Cardiac septum (tissue), 1 donor: Measurements from ENCODE around the gene OR4D9. TPM values are rescaled to one million over a fixed set of nuclear protein-coding genes. Genes with fewer than 3 reads are reported as not detected.

Source experiments
- DNase-seq: peaks from one replicate; pipeline ENCODE4 v3.0.0-alpha.2; 2020; ENCODE audit warnings: low spot score
- intact Hi-C: fragments of 100-400 bp; cut with DNase I; formaldehyde crosslinking; loops from one replicate; pipeline ENCODE4 v1.14.0; 2022
- total RNA-seq: library from RNA; stranded (reverse); fragmentation: NEBNext Ultra II Directional; extraction: Animal tissue kit (Norgen Biotek cat#: 25700); gene quantifications from one replicate; pipeline ENCODE4 v1.2.1, GENCODE V29; 2021
- donor health status: DM: no; HTN: no; CAD: no.

The OR4D9 gene
- total RNA-seq, 1 donor from 2014 or later: not detected

- no peak for DNase-seq
- intact Hi-C loops: no loop called here
Measured at GRCh38 chr11:59548309-59548656, 36.9 kb downstream of the OR4D9 start.

- intact Hi-C loops: loop anchor here (10.0 kb wide), 1 partner anchor 204 kb away; the partner anchor contains the start of gene STX3
- DNase-seq: peak; percentile 84
Measured at GRCh38 chr11:59550368-59550841, 39.1 kb downstream of the OR4D9 start.

GRCh38 chr11:59550842-59551658 lies 39.7 kb downstream of the OR4D9 start:
- intact Hi-C loops: loop anchor here (10.0 kb wide), 1 partner anchor 204 kb away; the partner anchor contains the start of gene STX3
- peak; percentile 77 for DNase-seq

DNA sequence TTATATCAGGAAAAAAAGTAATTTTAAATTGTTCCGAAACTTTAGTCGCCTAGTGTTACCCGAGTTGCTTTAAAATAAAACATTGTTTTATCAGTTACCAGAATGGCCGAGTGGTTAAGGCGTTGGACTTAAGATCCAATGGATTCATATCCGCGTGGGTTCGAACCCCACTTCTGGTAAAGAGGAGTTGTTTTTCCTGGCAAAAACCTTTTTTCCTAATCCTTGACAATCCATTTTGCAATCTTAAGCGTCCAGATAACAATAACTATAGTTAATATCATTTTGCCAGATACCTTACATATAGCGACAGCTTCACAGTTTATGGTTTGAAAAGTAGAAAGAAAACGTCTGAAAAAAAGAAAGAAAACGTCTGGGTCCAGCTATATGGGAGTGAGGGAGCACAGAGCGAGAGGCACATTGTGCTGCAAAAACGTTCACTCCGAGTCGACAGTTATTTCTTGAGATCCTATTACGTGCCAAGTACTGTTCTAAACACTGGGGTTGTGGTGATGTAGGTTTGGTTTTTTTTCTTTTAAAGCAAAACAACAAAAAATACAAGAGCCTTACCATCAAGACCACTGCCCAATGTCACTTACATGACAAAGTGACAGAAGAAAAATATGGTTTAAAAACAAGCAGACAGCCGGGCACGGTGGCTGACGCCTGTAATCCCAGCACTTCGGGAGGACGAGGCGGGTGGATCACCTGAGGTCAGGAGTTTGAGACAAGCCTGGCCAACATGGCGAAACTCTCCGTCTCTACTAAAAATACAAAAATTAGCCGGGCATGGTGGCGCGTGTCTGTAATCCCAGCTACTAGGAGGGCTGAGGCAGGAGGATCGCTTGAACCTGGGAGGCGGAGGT lies 40.6 kb downstream of the OR4D9 start:
- intact Hi-C loops: loop anchor here (10.0 kb wide), 1 partner anchor 203 kb away; the partner anchor contains the start of gene STX3
- no peak for DNase-seq

DNA sequence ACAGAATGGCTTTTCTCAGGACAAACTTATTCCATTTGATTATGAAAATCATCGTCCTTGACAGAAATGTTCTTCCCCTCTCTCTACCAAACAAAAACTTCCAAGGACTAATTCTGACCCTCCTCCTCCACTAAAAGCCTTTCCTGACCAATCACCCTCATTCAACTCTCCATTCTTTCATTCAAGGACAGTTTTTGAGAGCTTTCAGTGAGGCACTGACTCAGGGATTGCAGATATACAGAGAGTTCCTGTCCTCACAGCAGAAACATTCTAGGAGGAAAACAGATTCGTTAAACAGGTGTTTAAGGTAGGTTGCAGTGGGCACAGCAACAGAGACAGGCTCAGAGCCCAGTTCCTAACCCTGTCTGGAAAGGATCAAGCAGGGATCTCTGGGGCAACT lies 41.5 kb downstream of the OR4D9 start:
- DNase-seq: no peak
- intact Hi-C loops: loop anchor here (10.0 kb wide), 1 partner anchor 202 kb away; the partner anchor contains the start of gene STX3

- DNase-seq: no peak
- intact Hi-C loops: loop anchor here (10.0 kb wide), 1 partner anchor 201 kb away; the partner anchor contains the start of gene STX3
Measured at GRCh38 chr11:59553323-59553722, 42.0 kb downstream of the OR4D9 start.

- DNase-seq: no peak
- intact Hi-C loops: loop anchor here (10.0 kb wide), 1 partner anchor 199 kb away; the partner anchor contains the start of gene STX3
Measured at GRCh38 chr11:59555601-59556114, 44.3 kb downstream of the OR4D9 start.

DNA sequence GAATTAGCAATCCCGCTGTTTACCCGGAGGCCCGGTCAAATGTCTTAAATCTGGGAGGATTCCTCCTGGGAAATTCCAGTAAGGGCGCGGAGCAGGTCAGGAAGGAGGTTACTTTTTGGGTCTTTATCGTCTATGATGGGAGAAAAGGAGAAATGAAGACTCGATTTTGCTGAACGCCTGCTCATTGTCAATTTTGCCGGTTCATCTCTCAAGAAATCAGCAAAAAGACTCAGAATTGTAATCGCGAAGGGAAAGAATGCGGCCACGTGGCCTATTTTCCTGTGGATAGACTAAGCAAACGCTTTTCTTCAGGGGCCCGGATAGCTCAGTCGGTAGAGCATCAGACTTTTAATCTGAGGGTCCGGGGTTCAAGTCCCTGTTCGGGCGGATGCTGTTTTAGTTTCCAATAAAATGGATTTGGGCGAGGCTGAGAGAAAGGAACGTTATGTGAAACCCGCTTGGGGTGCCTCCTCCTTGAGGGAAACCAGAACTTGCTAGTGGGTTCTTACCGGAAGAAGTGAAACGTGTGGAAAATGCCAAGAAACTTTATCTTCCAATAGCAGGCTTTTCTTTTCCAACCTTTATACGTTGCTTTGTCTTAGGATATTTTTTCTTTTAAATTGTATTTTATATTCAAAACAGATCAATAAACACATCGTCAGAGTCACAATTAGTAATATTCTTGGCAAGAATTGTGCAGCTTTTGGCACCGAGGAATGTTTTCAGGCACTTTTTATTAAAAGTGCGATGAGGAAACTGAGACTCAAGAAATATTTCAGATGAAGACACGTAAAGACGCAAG lies 45.0 kb downstream of the OR4D9 start:
- no peak for DNase-seq
- intact Hi-C loops: loop anchor here (10.0 kb wide), 1 partner anchor 198 kb away; the partner anchor contains the start of gene STX3

- intact Hi-C loops: loop anchor here (10.0 kb wide), 1 partner anchor 198 kb away; the partner anchor contains the start of gene STX3
Measured at GRCh38 chr11:59556917-59557348, 45.6 kb downstream of the OR4D9 start.

GRCh38 chr11:59558270-59558643 lies 46.9 kb downstream of the OR4D9 start:
- DNase-seq: no peak
- intact Hi-C loops: loop anchor here (10.0 kb wide), 1 partner anchor 197 kb away; the partner anchor contains the start of gene STX3

More at GRCh38 chr11:59556917-59557348, 45.6 kb downstream of the OR4D9 start:
- no peak for DNase-seq

DNA sequence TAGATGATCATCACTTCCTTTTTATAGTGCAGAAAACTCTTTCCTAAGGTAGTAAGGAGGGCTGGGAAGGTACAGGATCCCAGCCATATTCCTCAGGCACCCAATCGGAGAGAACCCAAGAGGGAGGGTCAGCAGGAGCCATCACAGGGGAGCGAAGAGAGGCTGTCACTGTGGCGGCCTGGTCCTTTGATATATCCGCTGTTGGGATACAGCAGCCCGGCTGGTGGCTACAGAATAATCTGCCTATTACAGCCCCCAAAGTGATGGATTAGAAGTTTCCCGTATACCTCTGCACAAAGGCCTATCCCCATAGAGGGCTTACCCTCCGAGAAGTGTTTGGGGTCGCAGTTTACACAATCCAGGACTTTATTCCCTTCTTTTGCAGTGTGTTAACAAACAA lies 48.5 kb downstream of the OR4D9 start:
- intact Hi-C loops: loop anchor here (2.0 to 10.0 kb wide), 3 partner anchors 57 to 195 kb away; partner anchors contain the start of genes OSBP, PATL1 and STX3
- DNase-seq: no peak

DNA sequence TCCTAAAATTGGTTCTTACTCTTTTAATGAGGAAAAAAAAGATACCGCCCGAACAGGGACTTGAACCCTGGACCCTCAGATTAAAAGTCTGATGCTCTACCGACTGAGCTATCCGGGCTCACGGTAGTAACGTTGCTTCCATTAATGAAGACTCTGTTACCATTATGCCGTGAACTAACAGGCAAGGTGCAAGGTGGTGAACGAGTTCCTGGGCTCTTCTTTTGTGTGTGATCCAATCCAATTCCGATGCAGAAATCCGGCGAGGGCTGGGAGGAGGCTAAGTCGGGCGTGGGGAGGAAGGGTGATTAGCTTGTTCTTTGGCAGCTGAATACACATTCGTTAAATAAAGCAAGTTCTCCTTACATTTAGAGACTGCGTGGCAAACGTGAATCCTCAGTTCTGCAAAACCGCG lies 49.0 kb downstream of the OR4D9 start:
- no peak for DNase-seq
- intact Hi-C loops: loop anchor here (2.0 to 5.0 kb wide), 2 partner anchors 57 to 109 kb away; partner anchors contain the start of genes OSBP and PATL1

DNA sequence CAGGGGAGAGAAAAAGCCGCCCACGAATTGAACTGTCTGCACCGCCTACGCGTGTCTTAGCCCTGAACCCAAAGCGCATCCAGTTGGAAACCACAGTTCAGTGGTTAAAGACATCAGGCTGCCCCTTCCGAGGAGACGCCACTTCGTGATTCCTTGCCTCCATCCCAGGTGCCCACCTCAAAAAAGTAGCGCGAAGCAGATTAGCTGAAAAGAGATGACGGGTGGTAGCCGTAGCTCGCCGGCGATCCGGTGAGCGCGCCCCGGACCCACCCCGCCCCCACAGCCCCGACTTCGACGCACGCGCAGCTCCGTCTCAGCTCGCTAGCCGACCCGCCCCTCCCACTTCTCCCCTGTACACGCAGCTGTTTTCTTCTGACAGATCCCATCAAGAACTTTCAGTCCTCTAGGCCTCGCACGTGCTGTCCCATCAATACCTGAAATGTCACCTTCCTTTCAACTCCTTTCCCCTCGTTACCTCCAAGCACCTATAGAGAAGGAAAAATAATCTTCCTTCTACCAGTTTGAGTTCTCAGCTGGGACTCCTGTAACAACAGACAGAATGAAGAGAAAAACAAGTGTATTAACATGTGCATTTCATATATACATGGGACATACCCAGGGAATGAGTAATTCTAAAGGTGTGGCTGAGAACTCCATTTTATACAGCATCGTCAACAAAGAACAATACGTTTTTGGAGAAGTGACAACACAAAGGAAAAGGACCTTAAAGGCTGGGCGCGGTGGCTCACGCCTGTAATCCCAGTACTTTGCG lies 49.5 kb downstream of the OR4D9 start:
- DNase-seq: peak; percentile 88
- intact Hi-C loops: loop anchor here (2.0 to 5.0 kb wide), 2 partner anchors 56 to 108 kb away; partner anchors contain the start of genes OSBP and PATL1

DNA sequence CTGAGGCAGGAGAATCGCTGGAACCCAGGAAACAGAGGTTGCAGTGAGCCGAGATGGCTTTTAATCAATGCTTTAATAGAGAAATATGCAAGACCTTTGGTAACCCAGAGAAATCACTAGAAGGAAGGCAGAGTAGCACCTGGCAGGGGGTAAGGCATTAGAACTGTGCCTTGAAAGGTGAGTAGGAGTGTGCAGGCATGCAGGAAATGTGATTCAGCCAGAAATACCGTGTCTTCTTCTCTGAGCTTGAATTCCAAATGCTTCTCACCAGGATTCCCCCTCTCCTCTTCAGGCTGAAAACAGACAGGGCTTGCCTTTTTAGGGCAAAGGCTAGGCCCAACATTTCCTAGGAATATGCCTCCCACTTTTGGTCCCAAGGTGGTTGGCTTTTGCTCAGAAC lies 51.0 kb downstream of the OR4D9 start:
- DNase-seq: no peak
- intact Hi-C loops: loop anchor here (5.0 kb wide), 1 partner anchor 55 kb away; the partner anchor contains the start of gene OSBP
